Activated CD4-positive, alpha-beta T cell treated with anti-CD3 and anti-CD28 coated beads for 36 hours (primary cell): ENCODE measurements around the gene RIN3. TPM values are rescaled to one million over a fixed set of nuclear protein-coding genes. Genes with fewer than 3 reads are reported as not detected.
"Not testable (repeated sequence)": the region's sequence is repeated elsewhere in the genome, so short reads cannot be mapped to it uniquely, and the experiment has no call there.

ENCODE experiments used
- ATAC-seq: fragments of 200-7000 bp; cut with Tn5 transposase; one replicate; pipeline ENCODE4 v1.10.0; 2021; ENCODE audit warnings: mild to moderate bottlenecking, moderate library complexity
- CTCF ChIA-PET: fragments of 350-600 bp; sonication (Branson Sonifier 250); formaldehyde crosslinking; loops from one replicate; lab custom pipeline; 2021; ENCODE audit warnings: antibody characterized with exemption; lab: Charles Lee
- POLR2A ChIA-PET: fragments of 350-600 bp; sonication (Branson Sonifier 250); formaldehyde crosslinking; loops from one replicate; lab custom pipeline; 2021; ENCODE audit warnings: antibody characterized with exemption, inconsistent platforms; lab: Charles Lee
- DNase-seq: peaks from one replicate; pipeline ENCODE4 v3.0.0-alpha.2; 2020
- H3K27ac Mint-ChIP-seq: one replicate; pipeline ENCODE4 v1.8.0; 2021; ENCODE audit warnings: mixed read lengths
- H3K27me3 Mint-ChIP-seq: one replicate; pipeline ENCODE4 v1.8.0; 2021; ENCODE audit warnings: mixed read lengths
- H3K36me3 Mint-ChIP-seq: one replicate; pipeline ENCODE4 v1.8.0; 2021; ENCODE audit warnings: low read depth, mixed read lengths
- H3K4me1 Mint-ChIP-seq: one replicate; pipeline ENCODE4 v1.8.0; 2021; ENCODE audit warnings: mixed read lengths
- H3K4me3 Mint-ChIP-seq: one replicate; pipeline ENCODE4 v1.8.0; 2021; ENCODE audit warnings: mild to moderate bottlenecking, moderate library complexity, mixed read lengths
- H3K9me3 Mint-ChIP-seq: one replicate; pipeline ENCODE4 v1.8.0; 2021; ENCODE audit warnings: low read depth, mixed read lengths
- intact Hi-C, 2 experiments: fragments of 100-400 bp; cut with DNase I in 1 of 2; cut with micrococcal nuclease in 1 of 2; formaldehyde crosslinking; loops; one replicate each; pipeline versions ENCODE4 v1.14.2 to v1.15.1; 2022 to 2024; cut with DNase I, micrococcal nuclease
- total RNA-seq, 2 experiments: library from RNA; stranded (reverse); gene quantifications; one replicate each; pipeline ENCODE4 v1.2.3, GENCODE V29; 2021

RIN3 gene
- total RNA-seq, 2 experiments from 2014 or later, result 23.1 to 26.4 TPM

DNA sequence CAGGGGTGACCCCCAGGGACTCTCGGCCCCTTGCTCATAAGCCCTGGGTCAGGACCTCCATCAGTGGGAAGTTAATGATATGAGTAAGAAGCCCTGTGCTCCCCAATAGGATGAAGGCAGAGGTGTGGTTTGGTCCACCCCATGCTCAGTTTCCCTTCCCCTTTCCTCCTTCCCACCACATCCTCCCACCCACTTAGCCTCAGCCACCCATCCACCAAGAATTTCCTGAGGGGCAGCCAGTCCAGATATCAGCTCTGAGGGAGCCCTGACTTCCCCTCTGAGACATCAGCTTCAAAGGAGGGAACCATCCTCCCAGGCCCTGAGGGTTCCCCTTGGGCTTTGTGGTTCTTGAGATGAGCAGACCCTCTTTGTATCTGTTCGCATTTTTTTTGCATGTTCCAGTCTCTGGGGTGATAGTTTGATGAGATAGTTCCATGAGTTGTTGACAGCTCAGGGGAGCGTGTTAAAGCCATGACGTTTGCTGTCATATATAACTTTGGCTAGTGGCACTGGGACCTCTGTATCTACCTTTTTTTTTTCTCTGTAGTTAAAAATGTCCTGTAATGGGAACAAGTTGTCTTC is 163.6 kb downstream of the RIN3 start:
- Mint-ChIP-seq H3K9me3 (no peaks in the 10 kb centered on the region), H3K27ac (peak overlapping the region; percentile 72), H3K27me3 (no peaks in the 10 kb centered on the region), H3K4me3 (no peak overlapping the region), H3K4me1 (peaks cover 51% of the 10 kb centered on the region), H3K36me3 (peaks cover 56% of the 10 kb centered on the region)
- DNase-seq (peak; percentile 85), ATAC-seq (peak; percentile 89)
- POLR2A ChIA-PET, result interaction anchor here (0.5 to 1.3 kb wide), 6 partner anchors 9 to 878 kb away, joined by 3 to 7 read pairs (median 3); no protein-coding TSS in a partner anchor
- intact Hi-C loops, result loop anchor here (1.0 to 5.0 kb wide), 10 partner anchors 9 to 570 kb away; partner anchors contain the start of genes ATXN3 (in 1 of the 2), CPSF2 (in 1 of the 2) and NDUFB1 (in 1 of the 2)
- CTCF ChIA-PET, result interaction anchor here (0.6 to 0.8 kb wide), 4 partner anchors 8 to 484 kb away, joined by 3 to 4 read pairs (median 3); no protein-coding TSS in a partner anchor

DNA sequence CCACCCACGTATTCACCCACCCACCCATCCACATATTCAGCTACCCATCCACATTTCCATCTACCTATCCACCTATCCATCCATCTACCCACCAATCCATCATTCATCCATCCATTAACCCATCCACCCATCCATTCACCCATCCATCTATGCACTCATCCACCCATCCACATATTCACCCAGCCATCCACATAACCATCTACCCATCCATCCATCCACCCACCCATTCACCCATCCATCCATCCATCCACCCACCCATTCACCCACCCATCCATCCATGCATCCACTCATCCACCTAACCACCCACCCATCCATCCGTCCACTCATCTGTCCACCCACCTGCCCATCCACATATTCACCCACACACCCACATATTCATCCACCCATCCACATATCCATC is 164.4 kb downstream of the RIN3 start:
- peaks cover 57% of the 10 kb centered on the region for H3K36me3 Mint-ChIP-seq
- DNase-seq (no peak), ATAC-seq (no peak)
- no peaks in the 10 kb centered on the region for H3K27me3 Mint-ChIP-seq
- intact Hi-C loops, result loop anchor here (1.0 to 5.0 kb wide), 10 partner anchors 10 to 571 kb away; partner anchors contain the start of genes ATXN3 (in 1 of the 2), CPSF2 (in 1 of the 2) and NDUFB1 (in 1 of the 2)
- no peaks in the 10 kb centered on the region for H3K9me3 Mint-ChIP-seq
- peaks cover 48% of the 10 kb centered on the region for H3K4me1 Mint-ChIP-seq
- ChIA-PET CTCF (interaction anchor here (0.7 to 0.8 kb wide), 2 partner anchors 9 to 485 kb away, joined by 3 read pairs; no protein-coding TSS in a partner anchor), POLR2A (interaction anchor here (1.2 kb wide), 2 partner anchors 9 to 92 kb away, joined by 4 to 7 read pairs; no protein-coding TSS in a partner anchor)
- no peak overlapping the region for H3K4me3 Mint-ChIP-seq
- no peak overlapping the region for H3K27ac Mint-ChIP-seq

DNA sequence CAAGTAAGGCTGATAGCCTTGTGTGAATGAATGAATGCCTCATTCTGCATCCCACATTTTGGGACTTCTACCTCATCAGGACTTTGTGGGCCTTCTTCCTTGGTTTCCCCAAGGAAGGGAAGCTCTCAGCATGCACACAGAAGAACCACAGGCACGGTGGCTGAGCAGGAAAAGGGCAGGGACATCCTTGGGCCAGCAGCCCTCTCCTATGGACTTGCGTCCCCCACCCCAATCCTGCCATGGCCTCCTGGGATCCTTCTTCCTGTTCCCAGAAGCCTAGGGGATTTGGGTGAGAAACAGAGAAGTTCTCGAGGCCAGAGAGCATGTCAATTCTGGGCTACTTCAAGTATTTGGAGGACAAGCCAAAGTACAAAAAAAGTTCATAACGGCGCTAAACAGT is 165.2 kb downstream of the RIN3 start:
- intact Hi-C loops, result loop anchor here (5.0 kb wide), 5 partner anchors 121 to 571 kb away; partner anchors contain the start of genes ATXN3 (in 1 of the 2), CPSF2 (in 1 of the 2) and NDUFB1 (in 1 of the 2)
- H3K4me1 Mint-ChIP-seq, result peaks cover 46% of the 10 kb centered on the region
- peaks cover 54% of the 10 kb centered on the region for H3K36me3 Mint-ChIP-seq
- no peak for ATAC-seq
- DNase-seq, result no peak
- CTCF ChIA-PET, result no interaction called here
- no peak overlapping the region for H3K4me3 Mint-ChIP-seq
- no peak overlapping the region for H3K27ac Mint-ChIP-seq
- POLR2A ChIA-PET, result no interaction called here
- H3K9me3 Mint-ChIP-seq, result no peaks in the 10 kb centered on the region
- H3K27me3 Mint-ChIP-seq, result no peaks in the 10 kb centered on the region

DNA sequence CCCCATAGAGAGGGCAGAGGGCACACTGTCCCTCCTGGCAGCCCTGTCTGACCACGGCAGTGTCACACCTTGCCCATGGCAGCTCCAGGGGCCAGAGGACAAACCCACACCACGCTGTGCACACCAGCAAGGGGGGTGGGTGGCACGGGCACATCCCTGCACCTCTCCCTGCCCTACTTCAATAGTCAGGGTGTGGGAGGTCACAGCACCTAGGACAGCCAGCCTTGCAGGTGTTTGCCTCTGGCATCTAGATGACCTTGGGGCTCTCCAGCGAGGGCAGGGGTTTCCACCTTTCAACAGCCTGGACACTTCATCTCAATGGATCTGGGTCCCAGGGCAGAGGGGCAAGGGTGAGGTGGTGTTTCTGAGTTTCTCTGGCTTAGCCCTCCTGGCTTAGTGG is 165.7 kb downstream of the RIN3 start:
- no peak overlapping the region for H3K4me3 Mint-ChIP-seq
- no peak for ATAC-seq
- ChIA-PET CTCF (interaction anchor here (0.6 kb wide), 1 partner anchor 572 kb away, joined by 3 read pairs; no protein-coding TSS in a partner anchor), POLR2A (no interaction called here)
- no peak for DNase-seq
- no peak overlapping the region for H3K27ac Mint-ChIP-seq
- H3K4me1 Mint-ChIP-seq, result peaks cover 41% of the 10 kb centered on the region
- no peaks in the 10 kb centered on the region for H3K27me3 Mint-ChIP-seq
- H3K36me3 Mint-ChIP-seq, result peaks cover 54% of the 10 kb centered on the region
- intact Hi-C loops, result loop anchor here (5.0 kb wide), 5 partner anchors 122 to 572 kb away; partner anchors contain the start of genes ATXN3 (in 1 of the 2), CPSF2 (in 1 of the 2) and NDUFB1 (in 1 of the 2)
- no peaks in the 10 kb centered on the region for H3K9me3 Mint-ChIP-seq

DNA sequence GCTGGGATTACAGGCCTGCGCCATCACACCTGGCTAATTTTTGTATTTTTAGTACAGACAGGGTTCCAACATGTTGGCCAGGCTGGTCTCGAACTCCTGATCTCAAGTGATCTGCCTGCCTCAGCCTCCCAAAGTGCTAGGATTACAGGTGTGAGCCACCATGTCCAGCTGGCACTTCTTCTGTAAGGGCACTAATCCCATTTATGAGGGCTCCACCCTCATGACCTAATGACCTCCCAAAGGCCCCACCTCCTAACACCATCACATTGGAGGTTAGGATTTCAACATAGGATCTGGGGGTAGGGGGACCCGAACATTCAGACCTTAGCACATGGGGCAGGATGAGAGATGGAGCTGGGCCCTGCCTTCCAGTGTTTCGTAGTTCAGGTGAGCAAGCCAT is 166.7 kb downstream of the RIN3 start:
- peaks cover 34% of the 10 kb centered on the region for H3K4me1 Mint-ChIP-seq
- H3K9me3 Mint-ChIP-seq, ATAC-seq, H3K27me3 Mint-ChIP-seq, H3K4me3 Mint-ChIP-seq, DNase-seq, H3K27ac Mint-ChIP-seq: not testable (repeated sequence)
- intact Hi-C loops, result loop anchor here in 1 of 2 experiments (2.0 kb wide), 1 partner anchor 118 kb away; no protein-coding TSS in a partner anchor
- POLR2A ChIA-PET, result interaction anchor here (1.0 kb wide), 1 partner anchor 29 kb away, joined by 3 read pairs; no protein-coding TSS in a partner anchor
- H3K36me3 Mint-ChIP-seq, result peaks cover 49% of the 10 kb centered on the region
- CTCF ChIA-PET, result interaction anchor here (0.6 to 2.8 kb wide), 15 partner anchors 11 to 555 kb away, joined by 3 to 19 read pairs (median 4); no protein-coding TSS in a partner anchor

DNA sequence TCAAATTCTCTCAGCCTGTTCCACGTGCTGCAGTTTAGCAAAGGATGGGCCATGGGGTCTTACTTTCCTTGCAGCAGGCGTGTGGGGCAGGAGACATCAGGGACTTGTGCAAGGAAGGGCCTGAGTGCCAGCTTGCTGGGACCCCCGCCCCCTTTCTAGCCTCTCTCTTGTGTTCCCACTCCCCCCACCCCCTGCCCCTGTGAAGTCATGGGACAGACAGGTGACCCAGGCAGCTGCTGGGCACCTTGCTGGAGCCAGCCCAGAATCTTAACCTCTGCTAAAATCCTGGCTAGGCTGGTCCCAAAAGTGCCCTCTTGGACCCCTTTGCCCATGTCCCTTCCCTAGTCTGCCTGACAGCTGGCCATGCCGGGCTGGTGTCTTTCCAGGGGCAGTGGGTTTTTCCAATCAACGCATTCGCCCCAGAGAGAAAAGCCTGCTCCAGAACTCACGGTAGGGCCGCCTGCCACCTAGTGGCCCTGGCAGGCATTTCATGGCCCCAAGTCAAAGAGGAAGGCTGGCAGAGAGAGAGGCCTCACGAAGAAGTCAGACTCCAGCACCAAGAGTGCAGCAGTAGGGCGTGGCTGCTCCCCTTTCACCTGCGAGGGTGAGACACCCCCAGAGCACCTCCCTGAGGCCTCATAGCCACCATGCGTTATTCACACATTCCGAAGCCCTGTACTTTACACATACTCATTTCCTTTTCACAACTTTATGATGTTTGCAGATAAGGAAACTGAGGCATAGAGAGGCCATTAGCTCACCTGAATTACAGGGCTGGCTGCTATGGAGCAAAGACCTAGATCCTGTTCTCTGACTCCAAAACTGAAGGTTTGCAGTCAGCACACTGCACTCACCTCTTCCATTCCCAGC is 167.4 kb downstream of the RIN3 start:
- ChIA-PET CTCF (interaction anchor here (0.6 to 2.8 kb wide), 28 partner anchors 10 to 556 kb away, joined by 3 to 19 read pairs (median 4); no protein-coding TSS in a partner anchor), POLR2A (interaction anchor here (1.0 kb wide), 1 partner anchor 30 kb away, joined by 3 read pairs; no protein-coding TSS in a partner anchor)
- DNase-seq, result peak; percentile 87
- Mint-ChIP-seq H3K9me3 (no peaks in the 10 kb centered on the region), H3K27me3 (no peaks in the 10 kb centered on the region), H3K4me1 (peaks cover 28% of the 10 kb centered on the region), H3K4me3 (no peak overlapping the region), H3K27ac (peak overlapping the region; percentile 33), H3K36me3 (peaks cover 54% of the 10 kb centered on the region)
- intact Hi-C loops, result loop anchor here (1.0 to 2.0 kb wide), 4 partner anchors 68 to 134 kb away; no protein-coding TSS in a partner anchor
- ATAC-seq, result peak; percentile 37

DNA sequence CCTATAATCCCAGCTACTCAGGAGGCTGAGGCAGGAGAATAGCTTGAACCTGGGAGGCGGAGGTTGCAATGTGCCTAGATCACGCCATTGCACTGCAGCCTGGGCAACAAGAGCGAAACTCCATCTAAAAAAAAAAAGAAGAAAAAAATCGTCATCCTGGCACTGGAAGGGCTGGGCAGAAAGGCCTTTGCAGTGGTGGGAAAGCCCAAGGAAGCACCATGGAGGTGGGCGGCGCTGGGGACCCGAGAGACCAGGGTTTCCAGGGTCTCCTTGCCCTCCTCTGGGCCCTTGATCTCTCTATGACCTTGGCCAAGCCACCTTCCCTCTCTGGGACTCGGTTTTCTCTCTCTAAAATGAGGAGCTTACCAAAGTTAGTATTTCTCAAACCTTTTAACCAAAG is 169.5 kb downstream of the RIN3 start:
- ChIA-PET CTCF (interaction anchor here (0.7 to 1.8 kb wide), 13 partner anchors 8 to 430 kb away, joined by 3 to 5 read pairs (median 4); no protein-coding TSS in a partner anchor), POLR2A (no interaction called here)
- no peak overlapping the region for H3K27ac Mint-ChIP-seq
- H3K36me3 Mint-ChIP-seq, result peaks cover 41% of the 10 kb centered on the region
- intact Hi-C loops, result no loop called here
- ATAC-seq (no peak), DNase-seq (no peak)
- H3K4me1 Mint-ChIP-seq, result peaks cover 7% of the 10 kb centered on the region
- H3K9me3 Mint-ChIP-seq, result no peaks in the 10 kb centered on the region
- no peaks in the 10 kb centered on the region for H3K27me3 Mint-ChIP-seq
- H3K4me3 Mint-ChIP-seq, result no peak overlapping the region

DNA sequence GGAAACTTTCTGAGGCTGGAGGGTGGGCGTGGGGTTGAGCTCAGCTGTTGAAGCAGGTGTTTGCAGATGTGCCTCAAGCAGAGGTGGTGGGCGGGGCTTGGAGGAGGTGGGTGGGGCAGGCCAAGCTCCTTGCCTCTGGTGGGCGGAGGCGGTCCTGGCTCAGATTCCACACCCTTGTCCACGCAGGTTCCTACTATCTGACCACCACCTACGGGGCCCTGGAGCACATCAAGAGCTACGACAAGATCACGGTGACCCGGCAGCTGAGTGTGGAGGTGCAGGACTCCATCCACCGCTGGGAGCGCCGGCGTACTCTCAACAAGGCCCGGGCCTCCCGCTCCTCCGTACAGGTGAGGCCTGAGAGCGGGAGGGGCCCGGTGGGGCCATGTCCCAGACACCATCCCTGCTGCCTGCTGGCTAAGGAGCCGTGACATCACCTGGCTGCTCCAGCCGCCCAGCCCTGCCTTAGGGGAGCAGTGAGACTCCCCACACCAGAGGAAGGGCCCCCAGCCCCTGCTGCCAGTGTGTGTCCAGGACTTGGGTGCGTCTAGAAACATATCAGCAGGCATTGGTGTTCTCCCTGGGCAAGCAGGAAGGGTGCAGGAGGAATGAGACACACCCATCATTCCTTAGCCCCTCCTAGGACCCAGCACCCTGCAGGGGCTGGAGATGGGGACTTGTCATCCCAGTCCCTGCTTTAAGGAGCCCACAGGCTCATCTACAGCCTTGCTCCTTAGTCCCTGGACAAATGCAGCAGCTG is 171.4 kb downstream of the RIN3 start:
- ChIA-PET POLR2A (no interaction called here), CTCF (interaction anchor here (0.7 to 1.0 kb wide), 2 partner anchors 30 to 116 kb away, joined by 3 to 4 read pairs; no protein-coding TSS in a partner anchor)
- no peak for ATAC-seq
- no peak for DNase-seq
- Mint-ChIP-seq H3K27ac (no peak overlapping the region), H3K4me1 (peaks cover 6% of the 10 kb centered on the region), H3K4me3 (no peak overlapping the region), H3K27me3 (no peaks in the 10 kb centered on the region), H3K36me3 (peaks cover 27% of the 10 kb centered on the region), H3K9me3 (no peaks in the 10 kb centered on the region)
- intact Hi-C loops, result no loop called here

DNA sequence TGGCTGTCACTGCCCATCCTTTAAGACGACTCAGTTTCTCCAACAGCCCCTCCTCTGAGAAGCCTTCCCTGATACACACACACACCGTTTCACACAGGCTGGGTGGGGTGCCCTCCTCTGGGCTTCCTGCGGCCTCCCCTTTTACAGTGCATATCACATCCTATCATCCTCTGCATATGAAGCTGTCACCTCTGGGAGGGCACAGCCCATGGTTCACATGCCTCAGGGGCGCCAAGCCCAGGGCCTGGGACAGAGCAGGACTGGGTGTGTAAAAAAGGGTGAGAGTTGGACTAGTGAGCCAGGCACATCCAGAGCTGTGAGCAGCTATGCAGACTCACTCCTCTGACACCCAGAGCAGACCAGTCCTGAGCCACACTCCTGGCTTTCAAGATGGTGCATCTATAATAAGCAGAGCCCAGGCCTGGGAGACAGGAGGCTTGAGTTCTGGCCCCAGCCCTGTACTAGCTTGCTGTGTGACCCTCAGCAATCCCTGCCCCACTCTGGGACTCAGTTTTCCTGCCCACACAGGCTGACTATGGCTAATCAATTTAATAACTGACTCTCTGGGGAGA is 172.3 kb downstream of the RIN3 start:
- ATAC-seq, result no peak
- Mint-ChIP-seq H3K9me3 (no peaks in the 10 kb centered on the region), H3K4me1 (peaks cover 6% of the 10 kb centered on the region)

DNA sequence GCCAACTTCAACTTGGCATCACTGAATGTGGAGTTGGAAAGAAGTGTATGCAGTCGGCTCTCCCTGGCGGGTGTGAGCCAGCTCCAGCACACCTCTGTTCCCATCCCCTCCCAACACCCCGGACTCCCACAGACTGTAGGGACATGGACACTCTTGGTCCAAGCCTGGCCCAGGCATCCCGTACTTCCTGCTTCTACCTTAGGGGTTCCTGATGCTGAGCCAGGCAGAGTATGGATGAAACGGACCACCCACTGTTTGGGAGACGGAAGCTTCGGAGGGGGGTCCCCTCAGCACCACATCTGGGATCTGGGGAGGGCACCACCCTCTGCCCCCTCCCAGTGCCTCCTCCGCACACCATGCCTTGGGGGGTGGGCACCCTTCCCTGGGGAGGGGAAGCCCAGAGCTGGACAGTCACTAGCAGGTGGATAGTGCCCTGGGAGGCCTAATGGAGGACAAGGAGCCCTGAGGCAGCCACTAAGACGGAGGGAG is 172.9 kb downstream of the RIN3 start:
- H3K27me3 Mint-ChIP-seq, result no peaks in the 10 kb centered on the region
- intact Hi-C loops, result no loop called here
- ChIA-PET CTCF (interaction anchor here (0.5 to 2.0 kb wide), 21 partner anchors 9 to 404 kb away, joined by 3 to 8 read pairs (median 4); no protein-coding TSS in a partner anchor), POLR2A (no interaction called here)
- H3K27ac Mint-ChIP-seq, result no peak overlapping the region
- no peak overlapping the region for H3K4me3 Mint-ChIP-seq
- peaks cover under 1% of the 10 kb centered on the region for H3K4me1 Mint-ChIP-seq
- ATAC-seq, result no peak
- no peak for DNase-seq
- no peaks in the 10 kb centered on the region for H3K9me3 Mint-ChIP-seq
- H3K36me3 Mint-ChIP-seq, result peaks cover 17% of the 10 kb centered on the region

More for the DNA sequence above, 172.3 kb downstream of the RIN3 start:
- CTCF ChIA-PET, result interaction anchor here (0.5 to 2.0 kb wide), 15 partner anchors 9 to 244 kb away, joined by 3 to 8 read pairs (median 5); no protein-coding TSS in a partner anchor
- Mint-ChIP-seq H3K4me3 (no peak overlapping the region), H3K27ac (no peak overlapping the region), H3K27me3 (no peaks in the 10 kb centered on the region), H3K36me3 (peaks cover 22% of the 10 kb centered on the region)
- intact Hi-C loops, result no loop called here
- no peak for DNase-seq
- POLR2A ChIA-PET, result no interaction called here
